GM12878 (cell line): Measurements from ENCODE around the gene HOXD13. TPM values are rescaled to one million over a fixed set of nuclear protein-coding genes. Genes with fewer than 3 reads are reported as not detected.

ENCODE experiments used
- BCL11A ChIP-seq: IDR thresholded peaks from 2 replicates; pipeline ENCODE4 v1.6.1; 2011; ENCODE audit warnings: low read depth, low read length
- ELK1 ChIP-seq: IDR thresholded peaks from 2 replicates; pipeline ENCODE4 v1.6.1; 2012; ENCODE audit warnings: low read depth, low read length, improper control_type of control experiment
- RFX5 ChIP-seq: IDR thresholded peaks from 2 replicates; pipeline ENCODE4 v1.6.1; 2011; ENCODE audit warnings: low read depth, low read length, improper control_type of control experiment
- SIX5 ChIP-seq: IDR thresholded peaks from 2 replicates; pipeline ENCODE4 v1.6.1; 2011; ENCODE audit warnings: mild to moderate bottlenecking, low read depth, low read length, moderate library complexity; ENCODE audit not compliant: severe bottlenecking
- SP1 ChIP-seq: IDR thresholded peaks from one replicate; pipeline ENCODE4 v1.6.1; 2011; ENCODE audit warnings: low read depth, low read length
- TBL1XR1 ChIP-seq: IDR thresholded peaks from 2 replicates; pipeline ENCODE4 v1.6.1; 2012; ENCODE audit warnings: low read depth, low read length, improper control_type of control experiment
- USF2 ChIP-seq: IDR thresholded peaks from 2 replicates; pipeline ENCODE4 v1.6.1; 2011; ENCODE audit warnings: low read depth, low read length, improper control_type of control experiment, borderline replicate concordance
- ZBTB40 ChIP-seq: fragments of 450-650 bp; IDR thresholded peaks from 2 replicates; pipeline ENCODE4 v1.6.1; 2016; ENCODE audit warnings: mild to moderate bottlenecking, moderate library complexity, borderline replicate concordance
- ZSCAN29 ChIP-seq: fragments of 450-650 bp; IDR thresholded peaks from 2 replicates; pipeline ENCODE4 v1.6.1; 2017; ENCODE audit warnings: mild to moderate bottlenecking, moderate library complexity
- polyA plus RNA-seq, 11 experiments: library from polyadenylated mRNA; depleted of rRNA in 4 of 11; unstranded in 6 of 11; stranded (reverse) in 5 of 11; fragments of >200 nt; fragmentation: Nextera tagmentation in 4 of 11; fragmentation: Illumina TruSeq in 1 of 11; extraction: Ambion mirVana in 4 of 11; extraction: Trizol in 1 of 11; gene quantifications; 1 replicate in 1 of 11; 2 replicates in 10 of 11; pipeline versions ENCODE4 v1.2.1 to v1.2.3, GENCODE V29; 2011 to 2016; ENCODE audit warnings: inconsistent platforms in 2 of 11, missing spikeins in 2 of 11, low read depth in 1 of 11
- total RNA-seq, 4 experiments: library from RNA; depleted of rRNA in 3 of 4; stranded (reverse); fragments of >200 nt in 3 of 4; fragmentation: Illumina TruSeq in 1 of 4; extraction: Trizol in 1 of 4; gene quantifications; 2 replicates each; pipeline versions ENCODE4 v1.2.1 to v1.2.3, GENCODE V29; 2013 to 2021

HOXD13 gene
- total and polyA plus RNA-seq, 10 of the 15 experiments (the other 5 are each of a cell fraction or from before 2014, with no cell fraction given), result not detected

GRCh38 chr2:176139661-176140512, 47.4 kb downstream of the HOXD13 start (continued):
- no peak for TF ChIP-seq ZBTB40
- TF ChIP-seq ZSCAN29, result no peak
- no peak for TF ChIP-seq SIX5
- TF ChIP-seq SP1, result no peak
- TF ChIP-seq BCL11A, result no peak
- no peak for TF ChIP-seq USF2
- no peak for TF ChIP-seq RFX5
- no peak; the same call in 1 of the 2 replicates for TF ChIP-seq ELK1
- TF ChIP-seq TBL1XR1, result no peak
